HepG2 (cell line): ENCODE results near the gene FAT1. TPM values are rescaled to one million over a fixed set of nuclear protein-coding genes. Genes with fewer than 3 reads are reported as not detected.
A peak's percentile ranks its signal among the peaks of the same experiment; 100 is the strongest.

ENCODE experiments used
- CENPX ChIP-seq: sonication (generic); formaldehyde crosslinking; IDR thresholded peaks from 2 replicates; pipeline ENCODE4 v1.9.0; 2021; ENCODE audit warnings: mild to moderate bottlenecking, missing genetic modification reagents, moderate library complexity
- CREB1 ChIP-seq, 2 experiments: fragments of 450-650 bp in 1 of 2; IDR thresholded peaks; 2 replicates each; pipeline ENCODE4 v1.6.1; 2016 to 2017; ENCODE audit warnings: control low read depth in 1 of 2, mild to moderate bottlenecking in 1 of 2, missing compliant biosample characterization in 1 of 2, missing genetic modification characterization in 1 of 2
- ELF1 ChIP-seq: sonication (generic); formaldehyde crosslinking; IDR thresholded peaks from 2 replicates; pipeline ENCODE4 v1.4.0; 2020; ENCODE audit warnings: missing genetic modification reagents
- HCFC1 ChIP-seq: fragments of 150-350 bp; IDR thresholded peaks from 2 replicates; pipeline ENCODE4 v1.6.1; 2014; ENCODE audit warnings: low read depth, low read length
- MATR3 ChIP-seq: sonication (generic); formaldehyde crosslinking; IDR thresholded peaks from 2 replicates; pipeline ENCODE4 v1.4.0; 2020; ENCODE audit warnings: missing genetic modification reagents
- MEIS1 ChIP-seq: sonication (generic); formaldehyde crosslinking; IDR thresholded peaks from 2 replicates; pipeline ENCODE4 v1.9.0; 2021; ENCODE audit warnings: mild to moderate bottlenecking, missing genetic modification reagents, moderate library complexity, borderline replicate concordance
- MLXIP ChIP-seq: sonication (generic); formaldehyde crosslinking; IDR thresholded peaks from 2 replicates; pipeline ENCODE4 v1.9.0; 2021; ENCODE audit warnings: missing genetic modification reagents, borderline replicate concordance
- TEAD3 ChIP-seq: optimal IDR thresholded peaks from 2 replicates; pipeline ENCODE3; 2016; ENCODE audit warnings: borderline replicate concordance
- ZNF18 ChIP-seq: sonication (generic); formaldehyde crosslinking; IDR thresholded peaks from 2 replicates; pipeline ENCODE4 v1.8.0; 2022; ENCODE audit warnings: mild to moderate bottlenecking, missing genetic modification reagents; ENCODE audit not compliant: insufficient replicate concordance
- ZNF264 ChIP-seq: sonication (generic); formaldehyde crosslinking; IDR thresholded peaks from 2 replicates; pipeline ENCODE4 v1.4.0; 2020; ENCODE audit warnings: missing genetic modification reagents
- ZNF547 ChIP-seq: sonication (generic); formaldehyde crosslinking; IDR thresholded peaks from 2 replicates; pipeline ENCODE4 v1.5.1; 2020; ENCODE audit warnings: mild to moderate bottlenecking, missing genetic modification reagents
- polyA plus RNA-seq, 8 experiments: library from polyadenylated mRNA; depleted of rRNA in 3 of 8; stranded (reverse) in 7 of 8; unstranded in 1 of 8; fragments of >200 nt; fragmentation: Illumina TruSeq in 4 of 8; extraction: Trizol in 4 of 8; gene quantifications; 2 replicates each; pipeline versions ENCODE4 v1.2.1 to v1.2.3, GENCODE V29; 2011 to 2016; ENCODE audit warnings: low read depth in 4 of 8, missing spikeins in 1 of 8, mixed read lengths in 1 of 8; ENCODE audit not compliant: insufficient read depth in 1 of 8
- total RNA-seq, 5 experiments: library from RNA; depleted of rRNA; stranded (reverse); fragments of >200 nt; fragmentation: Illumina TruSeq; extraction: Trizol; gene quantifications; 2 replicates each; pipeline ENCODE4 v1.2.3, GENCODE V29; 2016; ENCODE audit warnings: low read depth in 1 of 5
- TF ChIP-seq, protein P1 (sequence below): sonication (generic); formaldehyde crosslinking; IDR thresholded peaks from 2 replicates; pipeline ENCODE4 v1.4.0; 2020; ENCODE audit warnings: missing genetic modification reagents
- TF ChIP-seq, protein P2 (sequence below): sonication (generic); formaldehyde crosslinking; conservative IDR thresholded peaks from 2 replicates; pipeline ENCODE4 v1.4.0; 2020; ENCODE audit warnings: missing genetic modification reagents
- TF ChIP-seq, protein P3 (sequence below): sonication (generic); formaldehyde crosslinking; IDR thresholded peaks from 2 replicates; pipeline ENCODE4 v1.9.0; 2021; ENCODE audit warnings: missing genetic modification reagents, mild to moderate bottlenecking, borderline replicate concordance

Gene FAT1
- total and polyA plus RNA-seq, 2 of the 13 experiments (the other 11 are each of a cell fraction or from before 2014, with no cell fraction given) = 185 to 216 TPM

DNA sequence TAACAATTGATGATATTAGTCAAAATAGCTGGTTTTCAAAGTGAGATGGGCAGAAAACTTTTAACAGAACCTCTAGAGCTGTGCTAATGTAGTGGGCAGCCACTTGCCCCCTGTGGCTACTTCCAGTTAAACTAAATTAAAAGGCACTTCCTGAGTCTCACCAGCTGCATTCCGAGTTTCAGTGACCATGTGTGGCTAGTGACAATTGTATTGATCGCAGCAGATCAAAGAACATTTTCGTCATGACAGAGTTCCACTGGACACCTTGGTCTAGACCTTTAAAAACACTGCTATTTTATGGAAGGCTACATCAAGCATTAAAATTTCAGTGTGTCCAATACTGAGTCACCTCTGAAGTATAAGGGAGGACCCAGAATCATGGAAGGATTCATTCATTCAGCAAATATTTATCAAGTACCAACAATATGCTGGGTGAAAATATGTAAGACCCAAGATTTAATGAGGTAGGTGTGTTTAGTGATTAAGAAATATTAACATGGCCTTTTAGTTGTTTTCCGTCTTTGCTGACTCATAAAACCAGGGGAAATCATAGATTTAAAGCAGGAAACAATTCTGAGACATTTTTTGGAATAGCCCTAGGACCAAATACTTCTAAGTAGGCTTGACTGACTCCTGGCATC, 5.1 kb upstream of the FAT1 start (continued):
- TF ChIP-seq CREB1 (IDR thresholded peaks at IDR 0.05) (peak; percentile 57; the same call in 1 of the 2 replicates), CREB1 (CRISPR knock-in tag; IDR thresholded peaks at IDR 0.05) (peak; percentile 79), ZNF547 (CRISPR knock-in tag) (no peak), ZNF18 (no peak), TEAD3 (CRISPR knock-in tag) (peak; percentile 90), HCFC1 (no peak), MEIS1 (CRISPR knock-in tag) (no peak), ELF1 (peak; percentile 78), ZNF264 (CRISPR knock-in tag) (peak; percentile 52; the same call in 1 of the 2 replicates), MLXIP (CRISPR knock-in tag) (no peak), CENPX (no peak), MATR3 (CRISPR knock-in tag) (no peak)
- TF ChIP-seq, protein P1, sequence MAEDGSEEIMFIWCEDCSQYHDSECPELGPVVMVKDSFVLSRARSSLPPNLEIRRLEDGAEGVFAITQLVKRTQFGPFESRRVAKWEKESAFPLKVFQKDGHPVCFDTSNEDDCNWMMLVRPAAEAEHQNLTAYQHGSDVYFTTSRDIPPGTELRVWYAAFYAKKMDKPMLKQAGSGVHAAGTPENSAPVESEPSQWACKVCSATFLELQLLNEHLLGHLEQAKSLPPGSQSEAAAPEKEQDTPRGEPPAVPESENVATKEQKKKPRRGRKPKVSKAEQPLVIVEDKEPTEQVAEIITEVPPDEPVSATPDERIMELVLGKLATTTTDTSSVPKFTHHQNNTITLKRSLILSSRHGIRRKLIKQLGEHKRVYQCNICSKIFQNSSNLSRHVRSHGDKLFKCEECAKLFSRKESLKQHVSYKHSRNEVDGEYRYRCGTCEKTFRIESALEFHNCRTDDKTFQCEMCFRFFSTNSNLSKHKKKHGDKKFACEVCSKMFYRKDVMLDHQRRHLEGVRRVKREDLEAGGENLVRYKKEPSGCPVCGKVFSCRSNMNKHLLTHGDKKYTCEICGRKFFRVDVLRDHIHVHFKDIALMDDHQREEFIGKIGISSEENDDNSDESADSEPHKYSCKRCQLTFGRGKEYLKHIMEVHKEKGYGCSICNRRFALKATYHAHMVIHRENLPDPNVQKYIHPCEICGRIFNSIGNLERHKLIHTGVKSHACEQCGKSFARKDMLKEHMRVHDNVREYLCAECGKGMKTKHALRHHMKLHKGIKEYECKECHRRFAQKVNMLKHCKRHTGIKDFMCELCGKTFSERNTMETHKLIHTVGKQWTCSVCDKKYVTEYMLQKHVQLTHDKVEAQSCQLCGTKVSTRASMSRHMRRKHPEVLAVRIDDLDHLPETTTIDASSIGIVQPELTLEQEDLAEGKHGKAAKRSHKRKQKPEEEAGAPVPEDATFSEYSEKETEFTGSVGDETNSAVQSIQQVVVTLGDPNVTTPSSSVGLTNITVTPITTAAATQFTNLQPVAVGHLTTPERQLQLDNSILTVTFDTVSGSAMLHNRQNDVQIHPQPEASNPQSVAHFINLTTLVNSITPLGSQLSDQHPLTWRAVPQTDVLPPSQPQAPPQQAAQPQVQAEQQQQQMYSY (CRISPR knock-in tag) = no peak
- TF ChIP-seq, protein P2, sequence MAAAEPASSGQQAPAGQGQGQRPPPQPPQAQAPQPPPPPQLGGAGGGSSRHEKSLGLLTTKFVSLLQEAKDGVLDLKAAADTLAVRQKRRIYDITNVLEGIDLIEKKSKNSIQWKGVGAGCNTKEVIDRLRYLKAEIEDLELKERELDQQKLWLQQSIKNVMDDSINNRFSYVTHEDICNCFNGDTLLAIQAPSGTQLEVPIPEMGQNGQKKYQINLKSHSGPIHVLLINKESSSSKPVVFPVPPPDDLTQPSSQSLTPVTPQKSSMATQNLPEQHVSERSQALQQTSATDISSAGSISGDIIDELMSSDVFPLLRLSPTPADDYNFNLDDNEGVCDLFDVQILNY (CRISPR knock-in tag) = no peak
- TF ChIP-seq, protein P3, sequence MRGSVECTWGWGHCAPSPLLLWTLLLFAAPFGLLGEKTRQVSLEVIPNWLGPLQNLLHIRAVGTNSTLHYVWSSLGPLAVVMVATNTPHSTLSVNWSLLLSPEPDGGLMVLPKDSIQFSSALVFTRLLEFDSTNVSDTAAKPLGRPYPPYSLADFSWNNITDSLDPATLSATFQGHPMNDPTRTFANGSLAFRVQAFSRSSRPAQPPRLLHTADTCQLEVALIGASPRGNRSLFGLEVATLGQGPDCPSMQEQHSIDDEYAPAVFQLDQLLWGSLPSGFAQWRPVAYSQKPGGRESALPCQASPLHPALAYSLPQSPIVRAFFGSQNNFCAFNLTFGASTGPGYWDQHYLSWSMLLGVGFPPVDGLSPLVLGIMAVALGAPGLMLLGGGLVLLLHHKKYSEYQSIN (CRISPR knock-in tag) = no peak
